ENCODE data around the gene NTNG1.

Gene NTNG1

GRCh38 chr1:107362468-107363140 lies 221.8 kb downstream of the NTNG1 start:
- H3K14ac ChIP-seq (ENCODE audit: low read length in 2 of 2) = no peak overlapping the region
- WGBS = 90% methylated on average over 1 of the region's 3 CpGs
- no peak overlapping the region for H4K8ac ChIP-seq (ENCODE audit: low read length)
- H2BK5ac ChIP-seq (ENCODE audit: low read depth, low read length, poor library complexity, severe bottlenecking) = no peak overlapping the region
- no peak overlapping the region for H2BK120ac ChIP-seq (ENCODE audit: low read depth, low read length)
- DNase-seq = no peak
- H4K91ac ChIP-seq (ENCODE audit: low read length) = no peak overlapping the region
- no peak overlapping the region for H3K4me3 ChIP-seq (ENCODE audit: insufficient read depth in 1 of 2, low read depth in 1 of 2, low read length in 2 of 2)
- H3K27ac ChIP-seq (ENCODE audit: low read length, poor library complexity, severe bottlenecking) = no peak overlapping the region
- H3K4me1 ChIP-seq (ENCODE audit: control insufficient read depth, insufficient read depth, low read depth, low read length) = no peaks in the 10 kb centered on the region
- no peak overlapping the region for H3K4me2 ChIP-seq (ENCODE audit: low read length, poor library complexity, severe bottlenecking)
- H3K79me1 ChIP-seq (replicated peaks; ENCODE audit: low read length, poor library complexity, severe bottlenecking) = no peaks in the 10 kb centered on the region
- no peak overlapping the region for H2BK12ac ChIP-seq (ENCODE audit: low read length in 2 of 2)
- H3K18ac ChIP-seq (ENCODE audit: low read depth in 1 of 2, low read length in 2 of 2) = no peak overlapping the region
- no peaks in the 10 kb centered on the region for H3K27me3 ChIP-seq (ENCODE audit: control insufficient read depth in 1 of 2, insufficient read depth in 1 of 2, low read length in 2 of 2)
- H2AK5ac ChIP-seq (ENCODE audit: low read length, severe bottlenecking) = no peak overlapping the region
- no peak overlapping the region for H2AFZ ChIP-seq (ENCODE audit: low read depth, low read length)
- H3K4ac ChIP-seq (ENCODE audit: low read depth in 1 of 2, low read length in 2 of 2) = no peak overlapping the region
- peaks cover 0 to 2% of the 10 kb centered on the region in 2 experiments for H3K36me3 ChIP-seq (ENCODE audit: control insufficient read depth in 1 of 2, insufficient read depth in 2 of 2, low read depth in 1 of 2, low read length in 2 of 2)
- no peak overlapping the region for H3K23ac ChIP-seq (ENCODE audit: low read length in 2 of 2)
- H3K9me3 ChIP-seq (ENCODE audit: control insufficient read depth, low read length) = no peaks in the 10 kb centered on the region
- H3K9ac ChIP-seq (ENCODE audit: low read length) = no peak overlapping the region
- H2BK15ac ChIP-seq (ENCODE audit: low read depth, poor library complexity, severe bottlenecking) = no peak overlapping the region

GRCh38 chr1:107363154-107363553 lies 222.3 kb downstream of the NTNG1 start:
- H2AFZ ChIP-seq (ENCODE audit: low read depth, low read length) = no peak overlapping the region
- no peak overlapping the region for H2BK120ac ChIP-seq (ENCODE audit: low read depth, low read length)
- no peaks in the 10 kb centered on the region for H3K79me1 ChIP-seq (replicated peaks; ENCODE audit: low read length, poor library complexity, severe bottlenecking)
- no peak overlapping the region for H4K8ac ChIP-seq (ENCODE audit: low read length)
- H3K9me3 ChIP-seq (ENCODE audit: control insufficient read depth, low read length) = no peaks in the 10 kb centered on the region
- no peak overlapping the region for H3K14ac ChIP-seq (ENCODE audit: low read length in 2 of 2)
- H2BK12ac ChIP-seq (ENCODE audit: low read length in 2 of 2) = no peak overlapping the region
- no peaks in the 10 kb centered on the region for H3K27me3 ChIP-seq (ENCODE audit: control insufficient read depth in 1 of 2, insufficient read depth in 1 of 2, low read length in 2 of 2)
- no peak overlapping the region for H3K4me3 ChIP-seq (ENCODE audit: insufficient read depth in 1 of 2, low read depth in 1 of 2, low read length in 2 of 2)
- H3K4me2 ChIP-seq (ENCODE audit: low read length, poor library complexity, severe bottlenecking) = no peak overlapping the region
- no peak overlapping the region for H3K18ac ChIP-seq (ENCODE audit: low read depth in 1 of 2, low read length in 2 of 2)
- no peak overlapping the region for H2BK5ac ChIP-seq (ENCODE audit: low read depth, low read length, poor library complexity, severe bottlenecking)
- no peaks in the 10 kb centered on the region for H3K4me1 ChIP-seq (ENCODE audit: control insufficient read depth, insufficient read depth, low read depth, low read length)
- H4K91ac ChIP-seq (ENCODE audit: low read length) = no peak overlapping the region
- no peak overlapping the region for H3K9ac ChIP-seq (ENCODE audit: low read length)
- peaks cover 0 to 2% of the 10 kb centered on the region in 2 experiments for H3K36me3 ChIP-seq (ENCODE audit: control insufficient read depth in 1 of 2, insufficient read depth in 2 of 2, low read depth in 1 of 2, low read length in 2 of 2)
- no peak for DNase-seq
- H2BK15ac ChIP-seq (ENCODE audit: low read depth, poor library complexity, severe bottlenecking) = no peak overlapping the region
- H2AK5ac ChIP-seq (ENCODE audit: low read length, severe bottlenecking) = no peak overlapping the region
- H3K27ac ChIP-seq (ENCODE audit: low read length, poor library complexity, severe bottlenecking) = no peak overlapping the region
- no CpG with 5 or more reads among the region's 1 CpG for WGBS
- no peak overlapping the region for H3K23ac ChIP-seq (ENCODE audit: low read length in 2 of 2)
- no peak overlapping the region for H3K4ac ChIP-seq (ENCODE audit: low read depth in 1 of 2, low read length in 2 of 2)

GRCh38 chr1:107365527-107366240 lies 224.8 kb downstream of the NTNG1 start:
- Histone ChIP-seq H2BK12ac (ENCODE audit: low read length in 2 of 2) (no peak overlapping the region), H2AFZ (ENCODE audit: low read depth, low read length) (no peak overlapping the region), H3K4ac (ENCODE audit: low read depth in 1 of 2, low read length in 2 of 2) (no peak overlapping the region), H3K9me3 (ENCODE audit: control insufficient read depth, low read length) (no peaks in the 10 kb centered on the region), H3K14ac (ENCODE audit: low read length in 2 of 2) (no peak overlapping the region), H3K4me1 (ENCODE audit: control insufficient read depth, insufficient read depth, low read depth, low read length) (no peaks in the 10 kb centered on the region), H2BK5ac (ENCODE audit: low read depth, low read length, poor library complexity, severe bottlenecking) (no peak overlapping the region), H3K4me3 (ENCODE audit: insufficient read depth in 1 of 2, low read depth in 1 of 2, low read length in 2 of 2) (no peak overlapping the region), H4K91ac (ENCODE audit: low read length) (no peak overlapping the region), H3K23ac (ENCODE audit: low read length in 2 of 2) (no peak overlapping the region), H3K18ac (ENCODE audit: low read depth in 1 of 2, low read length in 2 of 2) (no peak overlapping the region), H3K27me3 (ENCODE audit: control insufficient read depth in 1 of 2, insufficient read depth in 1 of 2, low read length in 2 of 2) (no peaks in the 10 kb centered on the region), H2AK5ac (ENCODE audit: low read length, severe bottlenecking) (no peak overlapping the region), H3K27ac (ENCODE audit: low read length, poor library complexity, severe bottlenecking) (no peak overlapping the region), H3K9ac (ENCODE audit: low read length) (no peak overlapping the region), H3K4me2 (ENCODE audit: low read length, poor library complexity, severe bottlenecking) (no peak overlapping the region), H3K79me1 (replicated peaks; ENCODE audit: low read length, poor library complexity, severe bottlenecking) (no peaks in the 10 kb centered on the region), H2BK15ac (ENCODE audit: low read depth, poor library complexity, severe bottlenecking) (no peak overlapping the region), H3K36me3 (ENCODE audit: control insufficient read depth in 1 of 2, insufficient read depth in 2 of 2, low read depth in 1 of 2, low read length in 2 of 2) (peaks cover 0 to 2% of the 10 kb centered on the region in 2 experiments), H2BK120ac (ENCODE audit: low read depth, low read length) (no peak overlapping the region), H4K8ac (ENCODE audit: low read length) (no peak overlapping the region)
- no peak for DNase-seq
- WGBS = 100% methylated on average over 1 of the region's 2 CpGs

GRCh38 chr1:107378426-107378825 lies 237.6 kb downstream of the NTNG1 start:
- Histone ChIP-seq H3K79me1 (replicated peaks; ENCODE audit: low read length, poor library complexity, severe bottlenecking) (no peaks in the 10 kb centered on the region), H2AFZ (ENCODE audit: low read depth, low read length) (no peak overlapping the region), H2BK120ac (ENCODE audit: low read depth, low read length) (no peak overlapping the region), H4K8ac (ENCODE audit: low read length) (no peak overlapping the region), H3K23ac (ENCODE audit: low read length in 2 of 2) (no peak overlapping the region), H4K91ac (ENCODE audit: low read length) (no peak overlapping the region), H3K18ac (ENCODE audit: low read depth in 1 of 2, low read length in 2 of 2) (no peak overlapping the region), H3K9ac (ENCODE audit: low read length) (no peak overlapping the region), H3K4ac (ENCODE audit: low read depth in 1 of 2, low read length in 2 of 2) (no peak overlapping the region), H3K4me2 (ENCODE audit: low read length, poor library complexity, severe bottlenecking) (peak overlapping the region; percentile 6), H3K9me3 (ENCODE audit: control insufficient read depth, low read length) (no peaks in the 10 kb centered on the region), H2AK5ac (ENCODE audit: low read length, severe bottlenecking) (peak overlapping the region; percentile 7), H3K14ac (ENCODE audit: low read length in 2 of 2) (no peak overlapping the region), H3K4me3 (ENCODE audit: insufficient read depth in 1 of 2, low read depth in 1 of 2, low read length in 2 of 2) (no peak overlapping the region), H3K27ac (ENCODE audit: low read length, poor library complexity, severe bottlenecking) (peak overlapping the region; percentile 90), H2BK12ac (ENCODE audit: low read length in 2 of 2) (no peak overlapping the region), H2BK15ac (ENCODE audit: low read depth, poor library complexity, severe bottlenecking) (no peak overlapping the region), H3K4me1 (ENCODE audit: control insufficient read depth, insufficient read depth, low read depth, low read length) (peaks cover 8% of the 10 kb centered on the region), H3K36me3 (ENCODE audit: control insufficient read depth in 1 of 2, insufficient read depth in 2 of 2, low read depth in 1 of 2, low read length in 2 of 2) (no peaks in the 10 kb centered on the region), H3K27me3 (ENCODE audit: control insufficient read depth in 1 of 2, insufficient read depth in 1 of 2, low read length in 2 of 2) (no peaks in the 10 kb centered on the region), H2BK5ac (ENCODE audit: low read depth, low read length, poor library complexity, severe bottlenecking) (peak overlapping the region; percentile 66)
- WGBS = 69% methylated on average over 4 of the region's 4 CpGs
- no peak for DNase-seq
